HPDE6-E6E7 (cell line): ENCODE measurements around the gene UNC5A.

ENCODE experiments used
- DNase-seq: peaks from one replicate; pipeline ENCODE4 v3.0.0; 2011; ENCODE audit warnings: missing footprints; ENCODE audit errors: extremely low spot score

Gene UNC5A

GRCh38 chr5:176878906-176879662, 68.7 kb downstream of the UNC5A start:
- DNase-seq, result no peak

GRCh38 chr5:176879663-176880361, 69.5 kb downstream of the UNC5A start:
- no peak for DNase-seq

- DNase-seq, result no peak
Observed at GRCh38 chr5:176880366-176881020, 70.1 kb downstream of the UNC5A start.

GRCh38 chr5:176881021-176881749, 70.8 kb downstream of the UNC5A start:
- DNase-seq, result no peak

GRCh38 chr5:176881816-176882566, 71.6 kb downstream of the UNC5A start:
- no peak for DNase-seq

- DNase-seq, result no peak
Observed at GRCh38 chr5:176882567-176882903, 72.2 kb downstream of the UNC5A start.

GRCh38 chr5:176883700-176884570, 73.6 kb downstream of the UNC5A start:
- no peak for DNase-seq

- DNase-seq, result no peak
Observed at GRCh38 chr5:176884571-176884890, 74.2 kb downstream of the UNC5A start.

GRCh38 chr5:176886336-176887251, 76.2 kb downstream of the UNC5A start:
- DNase-seq, result no peak

GRCh38 chr5:176887252-176887849, 77.0 kb downstream of the UNC5A start:
- no peak for DNase-seq

- DNase-seq, result no peak
Observed at GRCh38 chr5:176888016-176888864, 77.9 kb downstream of the UNC5A start.

- DNase-seq, result no peak
Observed at GRCh38 chr5:176888865-176889165, 78.5 kb downstream of the UNC5A start.

- no peak for DNase-seq
Observed at GRCh38 chr5:176889321-176890280, 79.2 kb downstream of the UNC5A start.

GRCh38 chr5:176890455-176891330, 80.3 kb downstream of the UNC5A start:
- DNase-seq, result no peak

- no peak for DNase-seq
Observed at GRCh38 chr5:176891331-176891958, 81.1 kb downstream of the UNC5A start.

- DNase-seq, result no peak
Observed at GRCh38 chr5:176892663-176893062, 82.3 kb downstream of the UNC5A start.
